A172 (cell line): ENCODE results near the gene LRRC27. TPM values are rescaled to one million over a fixed set of nuclear protein-coding genes. Genes with fewer than 3 reads are reported as not detected.

Experiments
- DNase-seq: peaks from one replicate; pipeline ENCODE4 v3.0.0-alpha.2; 2015; ENCODE audit warnings: low spot score
- total RNA-seq: library from RNA; depleted of rRNA; stranded (reverse); fragments of >200 nt; shearing (Covaris generic); gene quantifications from 2 replicates; pipeline ENCODE4 v1.2.3, GENCODE V29; 2014; rRNA removed

The LRRC27 gene
- total RNA-seq, 1 experiment from 2014 or later = 1.6 TPM

GRCh38 chr10:132427006-132427771 is 95.2 kb downstream of the LRRC27 start:
- DNase-seq = no peak

GRCh38 chr10:132427939-132428367 is 96.0 kb downstream of the LRRC27 start:
- DNase-seq = no peak

- no peak for DNase-seq
These were observed 96.5 kb downstream of the LRRC27 start for GRCh38 chr10:132428486-132428995.

Other genes with a start within 250 kb of the LRRC27 start
- 16.2 and 18.4 TPM in 2 replicates for gene DPYSL4, start 145.2 kb upstream of the LRRC27 start, total RNA-seq
- 19.4 and 23.0 TPM in 2 replicates for gene STK32C, start 24.2 kb upstream of the LRRC27 start, total RNA-seq
- gene PWWP2B, start 65.0 kb downstream of the LRRC27 start, total RNA-seq = 12.1 and 20.9 TPM in 2 replicates
- gene INPP5A, start 205.6 kb downstream of the LRRC27 start, total RNA-seq = 13.1 and 15.7 TPM in 2 replicates